NCI-H345 (cell line): Measurements from ENCODE around the gene STPG3.

Source experiments
- DNase-seq: peaks from one replicate; lab custom pipeline; 2025; lab: John Stamatoyannopoulos, UW

STPG3 gene

DNA sequence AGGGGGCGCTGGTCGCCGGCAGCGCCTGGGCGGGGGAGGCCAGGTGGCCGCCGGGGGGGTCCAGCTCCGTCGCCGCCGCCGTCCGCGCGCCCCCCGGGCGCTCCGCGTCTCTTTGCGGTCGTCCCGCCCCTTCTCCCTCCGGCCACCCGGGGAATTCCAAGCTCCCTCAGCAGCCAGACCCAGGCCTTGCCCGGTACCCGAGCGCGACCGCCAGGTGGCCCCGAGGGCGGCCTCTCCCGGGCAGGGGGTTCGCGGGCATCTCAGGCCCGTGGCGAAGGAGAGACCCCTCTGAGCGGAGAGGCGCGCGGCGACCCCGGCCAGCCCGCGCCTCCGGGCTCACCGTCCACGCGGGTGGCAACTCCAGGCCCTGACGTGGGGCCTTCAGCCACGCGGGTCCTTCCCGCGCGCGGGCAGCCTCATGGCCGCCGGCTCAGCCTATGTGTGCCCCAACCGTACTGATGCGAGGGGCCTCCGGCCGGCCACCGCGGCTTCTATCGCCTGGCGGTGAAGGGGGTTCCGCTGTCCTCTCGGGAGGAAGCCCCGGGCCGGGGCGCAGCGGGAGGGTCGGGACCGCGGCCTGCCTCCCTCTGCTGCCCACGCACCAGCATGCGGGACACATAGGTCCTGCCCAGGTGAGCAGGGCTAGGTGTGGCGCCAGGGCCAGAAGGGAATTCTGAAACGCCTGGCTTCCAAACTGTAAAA lies 51.5 kb downstream of the STPG3 start:
- no peak for DNase-seq
